WTC11 (cell line): ENCODE results near the gene ADAM12.

Source experiments
- ATF2 ChIP-seq: sonication (generic); formaldehyde crosslinking; IDR thresholded peaks from 2 replicates; pipeline ENCODE4 v1.8.1; 2022; ENCODE audit warnings: low read depth, missing genetic modification reagents, borderline replicate concordance
- ZNF423 ChIP-seq: fragments of 250-450 bp; sonication (Bioruptor Pico); IDR thresholded peaks from 2 replicates; pipeline ENCODE4 v2.1.2; 2022; ENCODE audit warnings: mild to moderate bottlenecking, moderate library complexity

DNA sequence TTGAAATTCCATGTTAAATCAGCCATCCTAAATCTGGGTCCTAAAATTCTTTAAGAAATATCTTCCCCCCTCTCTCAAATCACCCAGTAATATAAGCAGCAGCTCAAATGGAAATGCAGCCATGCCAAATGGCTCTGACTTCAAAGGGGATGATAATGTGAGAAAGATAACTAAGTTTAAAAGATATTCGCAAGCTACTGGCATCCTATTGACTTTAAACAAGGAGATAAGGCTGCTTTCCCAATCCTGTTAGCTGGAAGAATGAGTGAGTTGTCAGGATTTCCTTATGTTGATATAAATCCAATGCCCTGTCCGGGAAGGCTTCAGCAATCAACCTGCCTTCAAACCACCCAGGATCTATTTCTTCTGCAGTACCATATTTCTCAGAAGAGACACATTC lies 320.0 kb downstream of the ADAM12 start:
- no peak for TF ChIP-seq ZNF423 (CRISPR knock-in tag)
- TF ChIP-seq ATF2: no peak
